ENCODE results near the gene HP.
A peak's percentile ranks its signal among the peaks of the same experiment; 100 is the strongest.
"Not testable (repeated sequence)": the region's sequence is repeated elsewhere in the genome, so short reads cannot be mapped to it uniquely, and the experiment has no call there.

Gene HP

GRCh38 chr16:72054254-72054847 is at the start of gene HP:
Gene HP, plus strand, starts transcription at chr16:72054505. Its CDS starts 148 bp downstream, at chr16:72054653.
- FAIRE-seq = not testable (repeated sequence)

- not testable (repeated sequence) for FAIRE-seq
Measured at GRCh38 chr16:72008065-72008423, 46.3 kb upstream of the HP start.

- peak; percentile 97 for FAIRE-seq
Measured at GRCh38 chr16:72008424-72009216, 45.7 kb upstream of the HP start, which contains the start of gene DHODH. Gene DHODH, plus strand, starts transcription at chr16:72008744. Its CDS starts 21 bp downstream, at chr16:72008765.

- FAIRE-seq = no peak
Measured at GRCh38 chr16:72009779-72010178, 44.5 kb upstream of the HP start.

- no peak for FAIRE-seq
Measured at GRCh38 chr16:72012607-72013006, 41.7 kb upstream of the HP start.

GRCh38 chr16:72013389-72013788 is 40.9 kb upstream of the HP start:
- FAIRE-seq = no peak

- FAIRE-seq = no peak
Measured at GRCh38 chr16:72013888-72014581, 40.3 kb upstream of the HP start.

- no peak for FAIRE-seq
Measured at GRCh38 chr16:72014675-72015074, 39.6 kb upstream of the HP start.

GRCh38 chr16:72015124-72015523 is 39.2 kb upstream of the HP start:
- FAIRE-seq = no peak

- FAIRE-seq = no peak
Measured at GRCh38 chr16:72018470-72018869, 35.8 kb upstream of the HP start.

- FAIRE-seq = no peak
Measured at GRCh38 chr16:72021043-72021442, 33.3 kb upstream of the HP start.

GRCh38 chr16:72022127-72022526 is 32.2 kb upstream of the HP start:
- no peak for FAIRE-seq

- FAIRE-seq = no peak
Measured at GRCh38 chr16:72023962-72024361, 30.3 kb upstream of the HP start.

GRCh38 chr16:72024862-72025382 is 29.4 kb upstream of the HP start:
- no peak for FAIRE-seq

GRCh38 chr16:72025404-72026114 is 28.7 kb upstream of the HP start:
- FAIRE-seq = no peak

GRCh38 chr16:72027669-72028378 is 26.5 kb upstream of the HP start:
- FAIRE-seq = no peak

GRCh38 chr16:72029567-72030271 is 24.6 kb upstream of the HP start:
- FAIRE-seq = no peak

GRCh38 chr16:72033437-72033836 is 20.9 kb upstream of the HP start:
- FAIRE-seq = no peak

GRCh38 chr16:72036098-72036497 is 18.2 kb upstream of the HP start:
- no peak for FAIRE-seq

- no peak for FAIRE-seq
Measured at GRCh38 chr16:72042157-72042660, 12.1 kb upstream of the HP start.

- FAIRE-seq = no peak
Measured at GRCh38 chr16:72043058-72043457, 11.2 kb upstream of the HP start.
